Measurements from ENCODE around the gene PLA2G4D. TPM values are rescaled to one million over a fixed set of nuclear protein-coding genes. Genes with fewer than 3 reads are reported as not detected.

Gene PLA2G4D
- total and polyA plus RNA-seq, 10 of the 15 experiments (the other 5 are each of a cell fraction or from before 2014, with no cell fraction given), result 0.03 TPM; not detected in 9

DNA sequence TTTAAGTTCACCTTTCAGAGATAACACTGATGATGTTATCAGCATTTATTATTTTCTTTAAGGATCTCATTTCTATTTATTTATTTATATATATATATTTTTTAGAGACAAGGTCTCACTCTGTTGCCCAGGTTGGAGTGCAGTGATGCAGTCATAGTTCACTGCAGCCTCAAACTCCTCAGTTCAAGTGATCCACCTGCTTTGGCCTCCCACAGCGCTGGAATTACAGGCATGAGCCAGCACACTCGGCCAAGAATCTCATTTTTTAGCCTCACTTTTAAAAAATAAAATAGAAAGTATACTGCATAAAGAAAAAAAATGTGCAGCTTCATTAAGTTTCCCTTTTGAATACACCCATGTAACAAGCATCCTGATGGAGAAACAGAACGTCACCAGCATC lies 35.6 kb downstream of the PLA2G4D start:
- in situ Hi-C loops (cut with MboI), result no loop called here
- TF ChIP-seq MTA3 (IDR thresholded peaks at IDR 0.05; ENCODE audit: borderline replicate concordance, low read length) (no peak), FOXM1 (IDR thresholded peaks at IDR 0.05; ENCODE audit: low read depth, low read length) (no peak), RBBP5 (conservative IDR thresholded peaks at IDR 0.05) (no peak), TARDBP (IDR thresholded peaks at IDR 0.05; ENCODE audit: borderline replicate concordance) (no peak), IKZF1 (conservative IDR thresholded peaks at IDR 0.05) (no peak)
- TF ChIP-seq, protein P1, sequence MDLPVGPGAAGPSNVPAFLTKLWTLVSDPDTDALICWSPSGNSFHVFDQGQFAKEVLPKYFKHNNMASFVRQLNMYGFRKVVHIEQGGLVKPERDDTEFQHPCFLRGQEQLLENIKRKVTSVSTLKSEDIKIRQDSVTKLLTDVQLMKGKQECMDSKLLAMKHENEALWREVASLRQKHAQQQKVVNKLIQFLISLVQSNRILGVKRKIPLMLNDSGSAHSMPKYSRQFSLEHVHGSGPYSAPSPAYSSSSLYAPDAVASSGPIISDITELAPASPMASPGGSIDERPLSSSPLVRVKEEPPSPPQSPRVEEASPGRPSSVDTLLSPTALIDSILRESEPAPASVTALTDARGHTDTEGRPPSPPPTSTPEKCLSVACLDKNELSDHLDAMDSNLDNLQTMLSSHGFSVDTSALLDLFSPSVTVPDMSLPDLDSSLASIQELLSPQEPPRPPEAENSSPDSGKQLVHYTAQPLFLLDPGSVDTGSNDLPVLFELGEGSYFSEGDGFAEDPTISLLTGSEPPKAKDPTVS (IDR thresholded peaks at IDR 0.05; ENCODE audit: low read depth, low read length), result no peak
- TF ChIP-seq, protein P2, sequence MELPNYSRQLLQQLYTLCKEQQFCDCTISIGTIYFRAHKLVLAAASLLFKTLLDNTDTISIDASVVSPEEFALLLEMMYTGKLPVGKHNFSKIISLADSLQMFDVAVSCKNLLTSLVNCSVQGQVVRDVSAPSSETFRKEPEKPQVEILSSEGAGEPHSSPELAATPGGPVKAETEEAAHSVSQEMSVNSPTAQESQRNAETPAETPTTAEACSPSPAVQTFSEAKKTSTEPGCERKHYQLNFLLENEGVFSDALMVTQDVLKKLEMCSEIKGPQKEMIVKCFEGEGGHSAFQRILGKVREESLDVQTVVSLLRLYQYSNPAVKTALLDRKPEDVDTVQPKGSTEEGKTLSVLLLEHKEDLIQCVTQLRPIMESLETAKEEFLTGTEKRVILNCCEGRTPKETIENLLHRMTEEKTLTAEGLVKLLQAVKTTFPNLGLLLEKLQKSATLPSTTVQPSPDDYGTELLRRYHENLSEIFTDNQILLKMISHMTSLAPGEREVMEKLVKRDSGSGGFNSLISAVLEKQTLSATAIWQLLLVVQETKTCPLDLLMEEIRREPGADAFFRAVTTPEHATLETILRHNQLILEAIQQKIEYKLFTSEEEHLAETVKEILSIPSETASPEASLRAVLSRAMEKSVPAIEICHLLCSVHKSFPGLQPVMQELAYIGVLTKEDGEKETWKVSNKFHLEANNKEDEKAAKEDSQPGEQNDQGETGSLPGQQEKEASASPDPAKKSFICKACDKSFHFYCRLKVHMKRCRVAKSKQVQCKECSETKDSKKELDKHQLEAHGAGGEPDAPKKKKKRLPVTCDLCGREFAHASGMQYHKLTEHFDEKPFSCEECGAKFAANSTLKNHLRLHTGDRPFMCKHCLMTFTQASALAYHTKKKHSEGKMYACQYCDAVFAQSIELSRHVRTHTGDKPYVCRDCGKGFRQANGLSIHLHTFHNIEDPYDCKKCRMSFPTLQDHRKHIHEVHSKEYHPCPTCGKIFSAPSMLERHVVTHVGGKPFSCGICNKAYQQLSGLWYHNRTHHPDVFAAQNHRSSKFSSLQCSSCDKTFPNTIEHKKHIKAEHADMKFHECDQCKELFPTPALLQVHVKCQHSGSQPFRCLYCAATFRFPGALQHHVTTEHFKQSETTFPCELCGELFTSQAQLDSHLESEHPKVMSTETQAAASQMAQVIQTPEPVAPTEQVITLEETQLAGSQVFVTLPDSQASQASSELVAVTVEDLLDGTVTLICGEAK (IDR thresholded peaks at IDR 0.05; ENCODE audit: borderline replicate concordance), result no peak

More for the DNA sequence above, 35.6 kb downstream of the PLA2G4D start:
- no TSS peak for BruUV-seq (replicated peaks)
- POLR2A ChIA-PET, result no interaction called here
- Histone ChIP-seq H2AFZ (ENCODE audit: control insufficient read depth, low read depth, low read length) (no peak overlapping the region), H3K79me2 (ENCODE audit: control insufficient read depth, insufficient read depth, low read length) (no peaks in the 10 kb centered on the region), H3K4me2 (ENCODE audit: control insufficient read depth, insufficient read depth) (no peak overlapping the region), H3K4me3 (no peak overlapping the region), H3K27ac (ENCODE audit: control insufficient read depth, insufficient read depth) (no peak overlapping the region), H3K36me3 (ENCODE audit: control insufficient read depth in 2 of 2, insufficient read depth in 2 of 2, low read length in 1 of 2) (no peaks in the 10 kb centered on the region), H3K9me3 (replicated peaks; ENCODE audit: control insufficient read depth, insufficient read depth, low read length) (no peaks in the 10 kb centered on the region), H3K9ac (ENCODE audit: control insufficient read depth, insufficient read depth, low read length) (no peak overlapping the region), H4K20me1 (ENCODE audit: control insufficient read depth, insufficient read depth) (no peaks in the 10 kb centered on the region; the same call in 1 of the 2 replicates), H3K27me3 (replicated peaks in 1 of 2; ENCODE audit: control insufficient read depth in 2 of 2, insufficient read depth in 2 of 2, low read length in 1 of 2) (peaks cover 0 to 4% of the 10 kb centered on the region in 2 experiments; a peak in 2 of 4 replicates), H3K4me1 (ENCODE audit: control insufficient read depth, insufficient read depth, low read length) (peaks cover 7% of the 10 kb centered on the region; the same call in 1 of the 2 replicates)
- DNase-seq (ENCODE audit: low read depth, low spot score), result no peak
- RAD21 ChIA-PET (ENCODE audit: unreplicated experiment), result interaction anchor here (1.2 to 1.5 kb wide), 2 partner anchors 63 to 69 kb away, joined by 4 to 6 read pairs; no protein-coding TSS in a partner anchor
- 12% methylated on average over 3 of the region's 3 CpGs for WGBS (ENCODE audit: insufficient coverage, insufficient replicate concordance, low lambda C conversion rate, missing lambda C conversion rate)
- CTCF ChIA-PET, result interaction anchor here (1.6 to 5.4 kb wide), 5 partner anchors 56 to 73 kb away, joined by 4 to 42 read pairs (median 5); no protein-coding TSS in a partner anchor
- no peak for FAIRE-seq
- SMC1A ChIA-PET (ENCODE audit: uncharacterized antibody, unreplicated experiment), result interaction anchor here (1.5 to 3.5 kb wide), 2 partner anchors 69 to 73 kb away, joined by 3 to 18 read pairs; no protein-coding TSS in a partner anchor
- intact Hi-C loops (cut with micrococcal nuclease; ENCODE audit: unreplicated experiment), result loop anchor here (1.0 kb wide), 1 partner anchor 69 kb away; no protein-coding TSS in a partner anchor
- no peak for ATAC-seq

Data from GM12878 (cell line).